ENCODE results near the gene KCNK7.
A peak's percentile ranks its signal among the peaks of the same experiment; 100 is the strongest.

Gene KCNK7

DNA sequence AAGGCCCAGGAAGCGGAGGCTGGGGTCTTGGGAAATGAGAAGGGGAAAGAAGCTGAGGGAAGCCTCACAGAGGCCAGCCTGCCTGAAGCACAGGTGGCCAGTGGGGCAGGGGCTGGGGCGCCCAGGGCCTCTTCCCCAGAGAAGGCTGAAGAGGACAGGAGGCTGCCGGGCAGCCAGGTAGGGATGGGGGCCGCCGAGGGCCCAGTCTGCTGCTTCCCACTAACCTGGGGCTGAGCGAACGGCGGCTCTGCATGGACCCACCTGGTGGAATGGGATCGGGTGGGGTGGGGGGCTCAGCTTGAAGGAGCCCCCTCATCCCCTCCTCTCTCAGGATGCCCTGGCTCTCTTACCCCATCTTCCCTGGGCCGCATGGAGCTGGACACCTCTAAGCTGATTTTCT lies 12.0 kb downstream of the KCNK7 start:
- H3K4me3 ChIP-seq (ENCODE audit: low read depth, low read length) = no peak overlapping the region
- TF ChIP-seq CTCF (IDR thresholded peaks at IDR 0.05; ENCODE audit: low read depth, low read length, missing control alignments) = no peak
- DNase-seq (ENCODE audit: low read depth) = no peak

DNA sequence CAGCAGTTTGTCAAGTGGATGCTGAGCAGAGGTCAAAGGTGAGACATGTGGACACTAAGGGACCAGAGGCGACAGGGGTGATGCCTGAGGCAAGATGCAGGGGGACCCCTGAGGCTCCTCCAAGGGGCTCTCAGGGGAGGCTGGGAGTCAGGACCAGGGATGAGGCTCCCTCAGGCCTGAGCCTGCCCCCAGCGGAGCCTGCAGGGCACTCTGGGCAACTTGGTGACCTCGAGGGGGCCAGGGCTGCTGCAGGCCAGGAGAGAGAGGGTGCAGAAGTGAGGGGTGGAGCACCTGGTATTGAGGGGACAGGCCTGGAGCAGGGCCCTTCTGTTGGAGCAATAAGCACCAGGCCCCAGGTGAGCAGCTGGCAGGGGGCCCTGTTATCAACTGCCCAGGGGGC lies 13.7 kb downstream of the KCNK7 start:
- no peak for TF ChIP-seq CTCF (IDR thresholded peaks at IDR 0.05; ENCODE audit: low read depth, low read length, missing control alignments)
- no peak for DNase-seq (ENCODE audit: low read depth)
- no peak overlapping the region for H3K4me3 ChIP-seq (ENCODE audit: low read depth, low read length)

DNA sequence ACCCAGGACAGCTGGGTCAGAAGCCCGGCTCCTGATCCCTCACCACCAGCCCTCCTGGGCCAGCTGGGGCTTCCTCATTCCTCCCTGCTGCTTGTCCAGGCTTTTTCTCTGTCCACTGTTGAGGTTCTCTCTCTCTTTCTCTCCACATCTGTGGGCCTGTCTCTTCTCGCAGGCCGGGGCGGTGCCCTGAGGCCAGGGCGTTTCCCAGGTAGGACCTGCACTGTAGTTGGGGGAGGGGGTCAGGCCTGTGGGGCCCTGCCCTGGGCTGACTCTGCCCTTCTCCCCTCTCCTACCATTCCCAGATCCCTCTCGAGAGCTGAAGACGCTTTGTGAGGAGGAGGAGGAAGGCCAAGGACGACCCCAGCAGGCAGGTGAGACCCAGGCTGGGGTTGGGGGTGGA lies 14.8 kb downstream of the KCNK7 start:
- TF ChIP-seq CTCF (IDR thresholded peaks at IDR 0.05; ENCODE audit: low read depth, low read length, missing control alignments) = no peak
- no peak overlapping the region for H3K4me3 ChIP-seq (ENCODE audit: low read depth, low read length)
- DNase-seq (ENCODE audit: low read depth) = no peak

- no peak overlapping the region for H3K4me3 ChIP-seq (ENCODE audit: low read depth, low read length)
- no peak for DNase-seq (ENCODE audit: low read depth)
- no peak for TF ChIP-seq CTCF (IDR thresholded peaks at IDR 0.05; ENCODE audit: low read depth, low read length, missing control alignments)
These were observed 15.4 kb downstream of the KCNK7 start for GRCh38 chr11:65580031-65580692.

GRCh38 chr11:65579291-65579690 lies 16.3 kb downstream of the KCNK7 start:
- no peak overlapping the region for H3K4me3 ChIP-seq (ENCODE audit: low read depth, low read length)
- no peak for TF ChIP-seq CTCF (IDR thresholded peaks at IDR 0.05; ENCODE audit: low read depth, low read length, missing control alignments)
- no peak for DNase-seq (ENCODE audit: low read depth)

DNA sequence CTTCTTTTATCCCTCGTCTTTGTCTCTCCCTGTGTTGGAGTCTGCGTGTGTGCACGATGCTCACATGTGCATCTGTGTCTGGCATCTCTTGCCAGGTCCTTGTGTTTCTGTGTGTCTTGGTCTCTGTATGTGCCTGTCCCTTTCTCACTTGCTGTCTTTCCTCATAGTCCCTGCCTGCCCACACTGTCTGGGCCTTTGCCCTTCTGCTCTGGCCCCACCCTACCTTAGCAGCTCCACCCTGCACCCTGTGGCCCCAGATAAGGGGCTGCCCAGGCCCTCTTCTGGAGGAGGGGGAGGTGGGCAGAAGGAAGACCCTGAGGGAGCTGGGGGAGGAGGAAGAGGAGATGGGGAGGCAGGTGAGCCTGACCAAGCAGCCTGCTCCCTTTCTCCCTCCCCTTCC lies 16.9 kb downstream of the KCNK7 start:
- no peak for TF ChIP-seq CTCF (IDR thresholded peaks at IDR 0.05; ENCODE audit: low read depth, low read length, missing control alignments)
- H3K4me3 ChIP-seq (ENCODE audit: low read depth, low read length) = no peak overlapping the region
- DNase-seq (ENCODE audit: low read depth) = no peak

- TF ChIP-seq CTCF (IDR thresholded peaks at IDR 0.05; ENCODE audit: low read depth, low read length, missing control alignments) = no peak
- no peak for DNase-seq (ENCODE audit: low read depth)
- peak overlapping the region; percentile 90 for H3K4me3 ChIP-seq (ENCODE audit: low read depth, low read length)
These were observed 17.5 kb downstream of the KCNK7 start for GRCh38 chr11:65578134-65578533.
